ENCODE results near the gene CASZ1.
A peak's percentile ranks its signal among the peaks of the same experiment; 100 is the strongest.

CASZ1 gene

GRCh38 chr1:10796029-10796944, at the start of gene CASZ1:
Gene CASZ1 (minus strand): TSS chr1:10796646. CDS start chr1:10693889, 102,757 bp downstream.
- peak; percentile 36 for DNase-seq (ENCODE audit: low read depth)

GRCh38 chr1:10843697-10844096, 47.3 kb upstream of the CASZ1 start:
- no peak for DNase-seq (ENCODE audit: low read depth)

GRCh38 chr1:10841118-10841517, 44.7 kb upstream of the CASZ1 start:
- no peak for DNase-seq (ENCODE audit: low read depth)

- DNase-seq (ENCODE audit: low read depth), result no peak
Observed at GRCh38 chr1:10839188-10839770, 42.8 kb upstream of the CASZ1 start.

GRCh38 chr1:10838541-10838940, 42.1 kb upstream of the CASZ1 start:
- no peak for DNase-seq (ENCODE audit: low read depth)

- no peak for DNase-seq (ENCODE audit: low read depth)
Observed at GRCh38 chr1:10836726-10837125, 40.3 kb upstream of the CASZ1 start.

GRCh38 chr1:10835822-10836421, 39.5 kb upstream of the CASZ1 start:
- DNase-seq (ENCODE audit: low read depth), result no peak

GRCh38 chr1:10835421-10835820, 39.0 kb upstream of the CASZ1 start:
- DNase-seq (ENCODE audit: low read depth), result no peak

- no peak for DNase-seq (ENCODE audit: low read depth)
Observed at GRCh38 chr1:10834770-10835412, 38.4 kb upstream of the CASZ1 start.

- DNase-seq (ENCODE audit: low read depth), result no peak
Observed at GRCh38 chr1:10833630-10834557, 37.4 kb upstream of the CASZ1 start.

- no peak for DNase-seq (ENCODE audit: low read depth)
Observed at GRCh38 chr1:10832703-10833102, 36.3 kb upstream of the CASZ1 start.

GRCh38 chr1:10830961-10831668, 34.7 kb upstream of the CASZ1 start:
- no peak for DNase-seq (ENCODE audit: low read depth)

GRCh38 chr1:10829965-10830515, 33.6 kb upstream of the CASZ1 start:
- DNase-seq (ENCODE audit: low read depth), result no peak

GRCh38 chr1:10829067-10829818, 32.8 kb upstream of the CASZ1 start:
- no peak for DNase-seq (ENCODE audit: low read depth)

GRCh38 chr1:10827377-10828333, 31.2 kb upstream of the CASZ1 start:
- no peak for DNase-seq (ENCODE audit: low read depth)

GRCh38 chr1:10825592-10825991, 29.1 kb upstream of the CASZ1 start:
- no peak for DNase-seq (ENCODE audit: low read depth)

GRCh38 chr1:10824821-10825540, 28.5 kb upstream of the CASZ1 start:
- peak; percentile 34 for DNase-seq (ENCODE audit: low read depth)

- no peak for DNase-seq (ENCODE audit: low read depth)
Observed at GRCh38 chr1:10823000-10823401, 26.6 kb upstream of the CASZ1 start.

All from non-pigmented ciliary epithelial cell (primary cell).